Endothelial cell of umbilical vein (primary cell): ENCODE results near the gene SCAP.

ENCODE experiments used
- CTCF ChIP-seq, 2 donors: IDR thresholded peaks; 1 replicate in 1 of 2; 2 replicates in 1 of 2; pipeline ENCODE4 v1.5.1; 2011; ENCODE audit warnings: low read length in 2 of 2, mild to moderate bottlenecking in 2 of 2, moderate library complexity in 2 of 2, control low read depth in 1 of 2, inconsistent platforms in 1 of 2, low read depth in 1 of 2; ENCODE audit not compliant: insufficient read depth in 1 of 2; ENCODE audit errors: extremely low read depth in 1 of 2
- GATA2 ChIP-seq: IDR thresholded peaks from 2 replicates; pipeline ENCODE4 v1.7.0; 2011; ENCODE audit warnings: low read depth, mild to moderate bottlenecking, moderate library complexity, mixed read lengths, low read length; ENCODE audit not compliant: insufficient read length, insufficient read depth
- JUN ChIP-seq: IDR thresholded peaks from 2 replicates; pipeline ENCODE4 v1.6.1; 2011; ENCODE audit warnings: borderline replicate concordance, low read depth; ENCODE audit not compliant: insufficient read length, insufficient read depth
- MAX ChIP-seq: IDR thresholded peaks from 2 replicates; pipeline ENCODE4 v1.6.1; 2011; ENCODE audit not compliant: insufficient read depth, insufficient read length
- POLR2A ChIP-seq: IDR thresholded peaks from 2 replicates; pipeline ENCODE4 v1.6.1; 2012; ENCODE audit warnings: low read depth, mild to moderate bottlenecking, control low read depth, low read length

- no peak for TF ChIP-seq POLR2A
- no peak for TF ChIP-seq CTCF (IDR thresholded peaks at IDR 0.05; ENCODE audit: extremely low read depth in 1 of 2, insufficient read depth in 1 of 2, low read depth in 1 of 2, low read length in 2 of 2)
- no peak for TF ChIP-seq JUN
- no peak for TF ChIP-seq MAX
- no peak for TF ChIP-seq GATA2
Measured at GRCh38 chr3:47491777-47492176, 16.0 kb upstream of the SCAP start.
